Hindlimb muscle (tissue), 1 donor: Measurements from ENCODE around the gene ATRAID. TPM values are rescaled to one million over a fixed set of nuclear protein-coding genes. Genes with fewer than 3 reads are reported as not detected.
A peak's percentile ranks its signal among the peaks of the same experiment; 100 is the strongest.
"Not testable (repeated sequence)": the region's sequence is repeated elsewhere in the genome, so short reads cannot be mapped to it uniquely, and the experiment has no call there.

Source experiments
- DNase-seq: peaks from one replicate; pipeline ENCODE4 v3.0.0-alpha.2; 2013
- polyA plus RNA-seq: library from polyadenylated mRNA; unstranded; fragments of 120-200 nt; gene quantifications from one replicate; pipeline ENCODE4 v1.2.1, GENCODE V29; 2013; ENCODE audit not compliant: insufficient read length

The ATRAID gene
- polyA plus RNA-seq, 1 donor, result 83.7 TPM

- DNase-seq, result no peak
Measured at GRCh38 chr2:27194538-27195354, 17.1 kb upstream of the ATRAID start.

GRCh38 chr2:27195799-27196198 lies 16.0 kb upstream of the ATRAID start:
- DNase-seq, result not testable (repeated sequence)

GRCh38 chr2:27198068-27198467 lies 13.8 kb upstream of the ATRAID start:
- DNase-seq, result not testable (repeated sequence)

- no peak for DNase-seq
Measured at GRCh38 chr2:27198627-27199026, 13.2 kb upstream of the ATRAID start.

GRCh38 chr2:27199241-27199640 lies 12.6 kb upstream of the ATRAID start:
- DNase-seq, result no peak

- DNase-seq, result no peak
Measured at GRCh38 chr2:27201675-27202074, 10.2 kb upstream of the ATRAID start.

GRCh38 chr2:27202854-27203253 lies 9.0 kb upstream of the ATRAID start:
- DNase-seq, result no peak

GRCh38 chr2:27203741-27204140 lies 8.1 kb upstream of the ATRAID start:
- DNase-seq, result no peak

- DNase-seq, result no peak
Measured at GRCh38 chr2:27204566-27204965, 7.3 kb upstream of the ATRAID start.

GRCh38 chr2:27205206-27205605 lies 6.6 kb upstream of the ATRAID start:
- DNase-seq, result no peak

GRCh38 chr2:27206346-27206745 lies 5.5 kb upstream of the ATRAID start:
- DNase-seq, result no peak

GRCh38 chr2:27208486-27209050 lies 3.3 kb upstream of the ATRAID start:
- no peak for DNase-seq

- no peak for DNase-seq
Measured at GRCh38 chr2:27209621-27210401, 2.0 kb upstream of the ATRAID start.

GRCh38 chr2:27211241-27211942 lies 449 bp upstream of the ATRAID start:
- DNase-seq, result peak; percentile 34

GRCh38 chr2:27212626-27213471 lies 1.0 kb downstream of the ATRAID start:
- no peak for DNase-seq

- no peak for DNase-seq
Measured at GRCh38 chr2:27214941-27215340, 3.1 kb downstream of the ATRAID start.

- no peak for DNase-seq
Measured at GRCh38 chr2:27216416-27217137, 4.7 kb downstream of the ATRAID start.

- peak; percentile 85 for DNase-seq
Measured at GRCh38 chr2:27217173-27218121, 5.6 kb downstream of the ATRAID start, which contains the start of gene CAD. CAD (plus strand) TSS chr2:27217369; CDS start chr2:27217552, 183 bp downstream.

- DNase-seq, result no peak
Measured at GRCh38 chr2:27218614-27219013, 6.8 kb downstream of the ATRAID start.

- no peak for DNase-seq
Measured at GRCh38 chr2:27219091-27219490, 7.2 kb downstream of the ATRAID start.
